ENCODE results near the gene ASB5. TPM values are rescaled to one million over a fixed set of nuclear protein-coding genes. Genes with fewer than 3 reads are reported as not detected.

The ASB5 gene
- total and polyA plus RNA-seq, 10 of the 15 experiments (the other 5 are each of a cell fraction or from before 2014, with no cell fraction given), result not detected

DNA sequence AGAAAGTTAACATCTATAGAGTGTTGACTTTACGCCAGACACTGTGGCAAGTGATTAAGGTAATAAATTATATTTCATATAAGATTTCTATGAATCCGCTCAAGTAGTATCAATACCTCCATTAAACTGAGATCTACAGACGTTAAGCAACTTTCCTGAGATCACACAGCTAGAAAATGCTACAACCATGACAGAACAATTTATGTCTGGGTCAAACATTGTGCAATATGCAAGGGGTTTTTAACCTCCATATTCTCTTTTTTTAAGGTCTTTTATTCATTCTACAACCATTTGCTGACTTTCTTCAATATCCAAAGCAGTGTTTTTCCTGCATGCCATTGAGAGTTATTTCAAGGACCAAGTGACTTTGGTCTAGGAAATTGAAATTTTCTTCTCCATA, 10.9 kb downstream of the ASB5 start:
- Histone ChIP-seq H3K4me2 (ENCODE audit: control insufficient read depth, insufficient read depth) (no peak overlapping the region), H3K4me3 (no peak overlapping the region), H3K9me3 (replicated peaks; ENCODE audit: control insufficient read depth, insufficient read depth, low read length) (no peaks in the 10 kb centered on the region), H3K27ac (ENCODE audit: control insufficient read depth, insufficient read depth) (no peak overlapping the region), H3K9ac (ENCODE audit: control insufficient read depth, insufficient read depth, low read length) (no peak overlapping the region), H3K4me1 (ENCODE audit: control insufficient read depth, insufficient read depth, low read length) (no peaks in the 10 kb centered on the region), H4K20me1 (ENCODE audit: control insufficient read depth, insufficient read depth) (no peaks in the 10 kb centered on the region), H3K79me2 (ENCODE audit: control insufficient read depth, insufficient read depth, low read length) (no peaks in the 10 kb centered on the region), H3K27me3 (replicated peaks in 1 of 2; ENCODE audit: control insufficient read depth in 2 of 2, insufficient read depth in 2 of 2, low read length in 1 of 2) (no peaks in the 10 kb centered on the region), H2AFZ (ENCODE audit: control insufficient read depth, low read depth, low read length) (no peak overlapping the region), H3K36me3 (ENCODE audit: control insufficient read depth in 2 of 2, insufficient read depth in 2 of 2, low read length in 1 of 2) (no peaks in the 10 kb centered on the region)
- WGBS (ENCODE audit: insufficient coverage, insufficient replicate concordance, low lambda C conversion rate, missing lambda C conversion rate), result 43% methylated on average over 3 of the region's 3 CpGs
- no peak for DNase-seq (ENCODE audit: low read depth, low spot score)
- ChIA-PET CTCF (no interaction called here), SMC1A (ENCODE audit: uncharacterized antibody, unreplicated experiment) (no interaction called here), RAD21 (ENCODE audit: unreplicated experiment) (no interaction called here), POLR2A (no interaction called here)
- in situ Hi-C loops (cut with MboI), result no loop called here
- no peak for FAIRE-seq
- TF ChIP-seq ZZZ3 (IDR thresholded peaks at IDR 0.05; ENCODE audit: control insufficient read depth, insufficient read length, low read depth) (no peak), SUZ12 (IDR thresholded peaks at IDR 0.05; ENCODE audit: unreplicated experiment) (no peak)
- TF ChIP-seq, protein P1, sequence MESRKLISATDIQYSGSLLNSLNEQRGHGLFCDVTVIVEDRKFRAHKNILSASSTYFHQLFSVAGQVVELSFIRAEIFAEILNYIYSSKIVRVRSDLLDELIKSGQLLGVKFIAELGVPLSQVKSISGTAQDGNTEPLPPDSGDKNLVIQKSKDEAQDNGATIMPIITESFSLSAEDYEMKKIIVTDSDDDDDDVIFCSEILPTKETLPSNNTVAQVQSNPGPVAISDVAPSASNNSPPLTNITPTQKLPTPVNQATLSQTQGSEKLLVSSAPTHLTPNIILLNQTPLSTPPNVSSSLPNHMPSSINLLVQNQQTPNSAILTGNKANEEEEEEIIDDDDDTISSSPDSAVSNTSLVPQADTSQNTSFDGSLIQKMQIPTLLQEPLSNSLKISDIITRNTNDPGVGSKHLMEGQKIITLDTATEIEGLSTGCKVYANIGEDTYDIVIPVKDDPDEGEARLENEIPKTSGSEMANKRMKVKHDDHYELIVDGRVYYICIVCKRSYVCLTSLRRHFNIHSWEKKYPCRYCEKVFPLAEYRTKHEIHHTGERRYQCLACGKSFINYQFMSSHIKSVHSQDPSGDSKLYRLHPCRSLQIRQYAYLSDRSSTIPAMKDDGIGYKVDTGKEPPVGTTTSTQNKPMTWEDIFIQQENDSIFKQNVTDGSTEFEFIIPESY (IDR thresholded peaks at IDR 0.05), result no peak
- ATAC-seq, result no peak
- BruUV-seq (replicated peaks), result no TSS peak
- intact Hi-C loops (cut with micrococcal nuclease; ENCODE audit: unreplicated experiment), result no loop called here

DNA sequence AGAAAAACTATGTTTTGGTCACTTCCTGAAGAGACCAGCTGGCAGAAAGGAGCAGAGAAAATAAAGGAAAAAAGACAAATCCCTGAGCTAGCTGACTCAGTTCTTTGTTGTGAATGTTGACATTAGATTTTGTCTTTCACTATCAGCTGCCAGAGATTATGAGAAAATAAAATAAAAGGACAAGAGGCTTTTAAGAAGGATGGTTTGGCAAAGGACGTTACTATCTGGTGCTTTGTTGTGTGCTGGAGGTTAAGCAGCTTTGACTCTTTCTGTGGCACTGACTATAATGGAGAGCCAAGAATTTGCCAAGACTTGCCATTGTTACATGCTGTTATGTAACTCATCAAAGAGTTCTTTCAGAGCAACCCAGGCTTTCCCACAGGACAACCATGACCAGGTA, 12.1 kb downstream of the ASB5 start:
- RAD21 ChIA-PET (ENCODE audit: unreplicated experiment), result no interaction called here
- H3K4me2 ChIP-seq (ENCODE audit: control insufficient read depth, insufficient read depth), result no peak overlapping the region
- no peak overlapping the region for H3K9ac ChIP-seq (ENCODE audit: control insufficient read depth, insufficient read depth, low read length)
- no peaks in the 10 kb centered on the region for H3K9me3 ChIP-seq (replicated peaks; ENCODE audit: control insufficient read depth, insufficient read depth, low read length)
- in situ Hi-C loops (cut with MboI), result no loop called here
- CTCF ChIA-PET, result no interaction called here
- H3K36me3 ChIP-seq (ENCODE audit: control insufficient read depth in 2 of 2, insufficient read depth in 2 of 2, low read length in 1 of 2), result no peaks in the 10 kb centered on the region
- BruUV-seq (replicated peaks), result no TSS peak
- H3K27me3 ChIP-seq (replicated peaks in 1 of 2; ENCODE audit: control insufficient read depth in 2 of 2, insufficient read depth in 2 of 2, low read length in 1 of 2), result no peaks in the 10 kb centered on the region
- intact Hi-C loops (cut with micrococcal nuclease; ENCODE audit: unreplicated experiment), result no loop called here
- H3K27ac ChIP-seq (ENCODE audit: control insufficient read depth, insufficient read depth), result no peak overlapping the region
- no peaks in the 10 kb centered on the region for H3K79me2 ChIP-seq (ENCODE audit: control insufficient read depth, insufficient read depth, low read length)
- FAIRE-seq (no peak), ATAC-seq (no peak), DNase-seq (ENCODE audit: low read depth, low spot score) (no peak)
- TF ChIP-seq KAT2A (conservative IDR thresholded peaks at IDR 0.05; ENCODE audit: control insufficient read depth, low read depth, low read length), result no peak
- TF ChIP-seq, protein P2, sequence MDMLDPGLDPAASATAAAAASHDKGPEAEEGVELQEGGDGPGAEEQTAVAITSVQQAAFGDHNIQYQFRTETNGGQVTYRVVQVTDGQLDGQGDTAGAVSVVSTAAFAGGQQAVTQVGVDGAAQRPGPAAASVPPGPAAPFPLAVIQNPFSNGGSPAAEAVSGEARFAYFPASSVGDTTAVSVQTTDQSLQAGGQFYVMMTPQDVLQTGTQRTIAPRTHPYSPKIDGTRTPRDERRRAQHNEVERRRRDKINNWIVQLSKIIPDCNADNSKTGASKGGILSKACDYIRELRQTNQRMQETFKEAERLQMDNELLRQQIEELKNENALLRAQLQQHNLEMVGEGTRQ (IDR thresholded peaks at IDR 0.05; ENCODE audit: borderline replicate concordance, low read depth, low read length), result no peak
- no peak for TF ChIP-seq TCF3 (IDR thresholded peaks at IDR 0.05; ENCODE audit: borderline replicate concordance, insufficient read depth, low read depth, low read length)
- TF ChIP-seq WRNIP1 (IDR thresholded peaks at IDR 0.05; ENCODE audit: borderline replicate concordance, low read depth, low read length), result no peak
- no peak for TF ChIP-seq YBX1 (IDR thresholded peaks at IDR 0.05)
- TF ChIP-seq GABPA (IDR thresholded peaks at IDR 0.05; ENCODE audit: low read depth), result no peak
- TF ChIP-seq ZSCAN29 (IDR thresholded peaks at IDR 0.05), result no peak
- no peak for TF ChIP-seq RFX5 (IDR thresholded peaks at IDR 0.05; ENCODE audit: low read depth, low read length)
- H3K4me3 ChIP-seq, result no peak overlapping the region
- H4K20me1 ChIP-seq (ENCODE audit: control insufficient read depth, insufficient read depth), result no peaks in the 10 kb centered on the region
- SMC1A ChIA-PET (ENCODE audit: uncharacterized antibody, unreplicated experiment), result interaction anchor here (1.2 kb wide), 2 partner anchors 9 to 18 kb away, joined by 3 read pairs; no protein-coding TSS in a partner anchor
- POLR2A ChIA-PET, result no interaction called here
- H3K4me1 ChIP-seq (ENCODE audit: control insufficient read depth, insufficient read depth, low read length), result no peaks in the 10 kb centered on the region
- WGBS (ENCODE audit: insufficient coverage, insufficient replicate concordance, low lambda C conversion rate, missing lambda C conversion rate), result 11% methylated on average over 1 of the region's 1 CpG
- H2AFZ ChIP-seq (ENCODE audit: control insufficient read depth, low read depth, low read length), result no peak overlapping the region
